CD14-positive monocyte (primary cell): ENCODE results near the gene PFDN2. TPM values are rescaled to one million over a fixed set of nuclear protein-coding genes. Genes with fewer than 3 reads are reported as not detected.

Experiments used
- DNase-seq, 3 donors: peaks; one replicate each; pipeline ENCODE4 v3.0.0-alpha.2; 2011 to 2022
- H2AFZ ChIP-seq: 2 replicates; pipeline ENCODE4 v1.6.0; 2012; ENCODE audit warnings: mild to moderate bottlenecking, low read depth, low read length, inconsistent platforms; ENCODE audit not compliant: insufficient read depth, poor library complexity, severe bottlenecking
- H3K27ac ChIP-seq, 2 donors: 1 replicate in 1 of 2; 2 replicates in 1 of 2; pipeline ENCODE4 v1.5.1; 2012 to 2013; ENCODE audit warnings: low read length in 2 of 2, control low read depth in 1 of 2, inconsistent platforms in 1 of 2, low read depth in 1 of 2, mild to moderate bottlenecking in 1 of 2
- H3K27me3 ChIP-seq, 2 donors: one replicate each; pipeline versions ENCODE4 v1.6.0 to v1.6.1; 2011 to 2013; ENCODE audit warnings: low read length in 2 of 2; ENCODE audit not compliant: control insufficient read depth in 2 of 2, insufficient read depth in 2 of 2
- H3K36me3 ChIP-seq, 2 donors: replicated peaks in 1 of 2; 1 replicate in 1 of 2; 2 replicates in 1 of 2; pipeline versions ENCODE4 v1.5.1 to v1.6.1; 2012 to 2013; ENCODE audit warnings: low read length in 2 of 2, control low read depth in 1 of 2, inconsistent platforms in 1 of 2, mild to moderate bottlenecking in 1 of 2; ENCODE audit not compliant: insufficient read depth in 2 of 2, control insufficient read depth in 1 of 2
- H3K4me1 ChIP-seq, 2 donors: 1 replicate in 1 of 2; 2 replicates in 1 of 2; pipeline versions ENCODE4 v1.5.1 to v1.6.1; 2012 to 2013; ENCODE audit warnings: low read length in 2 of 2, control low read depth in 1 of 2, inconsistent platforms in 1 of 2, mild to moderate bottlenecking in 1 of 2, moderate library complexity in 1 of 2; ENCODE audit not compliant: insufficient read depth in 2 of 2, control insufficient read depth in 1 of 2
- H3K4me2 ChIP-seq: replicated peaks from 2 replicates; pipeline ENCODE3; 2012; ENCODE audit warnings: low read length, moderate library complexity, mild to moderate bottlenecking; ENCODE audit not compliant: poor library complexity, severe bottlenecking; ENCODE audit errors: extremely low read depth
- H3K4me3 ChIP-seq, 3 experiments: fragments of 200-600 bp in 1 of 3; sonication (generic) in 1 of 3; replicated peaks in 1 of 3; 1 replicate in 2 of 3; 2 replicates in 1 of 3; pipeline ENCODE4 v1.5.1; 2011 to 2013; ENCODE audit warnings: low read length in 3 of 3, mild to moderate bottlenecking in 3 of 3, control low read depth in 2 of 3, low read depth in 2 of 3, inconsistent platforms in 1 of 3, moderate library complexity in 1 of 3
- H3K79me2 ChIP-seq: 2 replicates; pipeline ENCODE4 v1.6.0; 2012; ENCODE audit warnings: mild to moderate bottlenecking, control low read depth, inconsistent platforms, low read length, moderate library complexity; ENCODE audit not compliant: insufficient read depth
- H3K9ac ChIP-seq: 2 replicates; pipeline ENCODE4 v1.6.0; 2017; ENCODE audit warnings: low read length, mild to moderate bottlenecking; ENCODE audit not compliant: insufficient read depth, poor library complexity, severe bottlenecking
- H3K9me3 ChIP-seq, 2 donors: replicated peaks in 1 of 2; 1 replicate in 1 of 2; 2 replicates in 1 of 2; pipeline versions ENCODE4 v1.5.1 to v1.6.1; 2012 to 2013; ENCODE audit warnings: low read length in 2 of 2, control low read depth in 1 of 2; ENCODE audit not compliant: control insufficient read depth in 1 of 2, insufficient read depth in 1 of 2
- H4K20me1 ChIP-seq: 2 replicates; pipeline ENCODE4 v1.6.0; 2012; ENCODE audit warnings: mild to moderate bottlenecking, low read length, control low read depth, moderate library complexity; ENCODE audit not compliant: insufficient read depth
- H3K27ac Mint-ChIP-seq, 7 donors: one replicate each; pipeline ENCODE4 v1.8.0; 2020; ENCODE audit warnings: mild to moderate bottlenecking in 7 of 7, mixed read lengths in 7 of 7, moderate library complexity in 6 of 7, inconsistent platforms in 2 of 7
- H3K27me3 Mint-ChIP-seq, 3 donors: one replicate each; pipeline ENCODE4 v1.8.0; 2021 to 2022; ENCODE audit warnings: low read depth in 3 of 3, mild to moderate bottlenecking in 3 of 3, mixed read lengths in 3 of 3, moderate library complexity in 3 of 3, inconsistent platforms in 1 of 3
- H3K36me3 Mint-ChIP-seq, 2 donors: one replicate each; pipeline ENCODE4 v1.8.0; 2020; ENCODE audit warnings: mixed read lengths in 2 of 2, inconsistent platforms in 1 of 2, mild to moderate bottlenecking in 1 of 2
- H3K4me1 Mint-ChIP-seq: one replicate; pipeline ENCODE4 v1.8.0; 2020; ENCODE audit warnings: mild to moderate bottlenecking, mixed read lengths
- H3K4me3 Mint-ChIP-seq, 2 donors: one replicate each; pipeline ENCODE4 v1.8.0; 2020; ENCODE audit warnings: mild to moderate bottlenecking in 2 of 2, mixed read lengths in 2 of 2, moderate library complexity in 1 of 2
- H3K9me3 Mint-ChIP-seq, 7 donors: one replicate each; pipeline ENCODE4 v1.8.0; 2020 to 2022; ENCODE audit warnings: mixed read lengths in 7 of 7, mild to moderate bottlenecking in 6 of 7, moderate library complexity in 6 of 7, inconsistent platforms in 2 of 7
- CTCF ChIP-seq: fragments of 200-600 bp; IDR thresholded peaks from one replicate; pipeline ENCODE4 v1.8.0; 2022; ENCODE audit warnings: antibody characterized with exemption, mild to moderate bottlenecking
- WGBS: methylation state at CpG from one replicate; pipeline ENCODE4 v1.1.5; 2013; ENCODE audit warnings: missing lambda C conversion rate; ENCODE audit not compliant: insufficient coverage; 5-methylcytosine and 5-hydroxymethylcytosine counted together
- intact Hi-C, 2 donors: fragments of 100-400 bp; cut with micrococcal nuclease; formaldehyde crosslinking; loops; one replicate each; pipeline versions ENCODE4 v1.15.0 to v1.15.1; 2023
- polyA plus RNA-seq, 3 donors: library from polyadenylated mRNA; depleted of rRNA in 1 of 3; unstranded in 2 of 3; stranded (reverse) in 1 of 3; fragments of 300-500 nt in 2 of 3; fragments of >200 nt in 1 of 3; fragmentation: Illumina TruSeq in 2 of 3; gene quantifications; 1 replicate in 2 of 3; 2 replicates in 1 of 3; pipeline ENCODE4 v1.2.3, GENCODE V29; 2012 to 2021

PFDN2 gene
- polyA plus RNA-seq, 3 donors = 59.1 to 80.7 (median 65.6) TPM

- H3K79me2 ChIP-seq = no peaks in the 10 kb centered on the region
- no CpG with 5 or more reads among the region's 1 CpG for WGBS
- TF ChIP-seq CTCF = no peak
- H3K4me3 ChIP-seq = no peak overlapping the region
- no peaks in the 10 kb centered on the region for H3K27me3 ChIP-seq
- no peak overlapping the region for H3K4me3 Mint-ChIP-seq
- no peaks in the 10 kb centered on the region for H3K36me3 ChIP-seq
- H3K27ac Mint-ChIP-seq = peak overlapping the region in 6 of 7 donors; percentile 95 to 98 (median 96)
- peaks cover 0 to 3% (median 1%) of the 10 kb centered on the region in 3 donors for H3K27me3 Mint-ChIP-seq
- no peak overlapping the region for H3K4me2 ChIP-seq
- H4K20me1 ChIP-seq = no peaks in the 10 kb centered on the region
- no peaks in the 10 kb centered on the region for H3K9me3 ChIP-seq
- H3K4me1 ChIP-seq = peaks cover 61 to 70% of the 10 kb centered on the region in 2 donors
- peaks cover 7 to 15% of the 10 kb centered on the region in 2 donors for H3K36me3 Mint-ChIP-seq
- no peak overlapping the region for H3K9ac ChIP-seq
- intact Hi-C loops = no loop called here
- no peak for DNase-seq
- H2AFZ ChIP-seq = no peak overlapping the region
- H3K4me1 Mint-ChIP-seq = peaks cover 77% of the 10 kb centered on the region
- H3K27ac ChIP-seq = no peak overlapping the region
- H3K9me3 Mint-ChIP-seq = no peaks in the 10 kb centered on the region
These were observed 33.2 kb downstream of the PFDN2 start for GRCh38 chr1:161084597-161084988.

- 40% methylated on average over 6 of the region's 10 CpGs for WGBS
- peak overlapping the region; percentile 62 to 89 for H3K27ac ChIP-seq
- peak overlapping the region; percentile 29 for H3K4me2 ChIP-seq
- Mint-ChIP-seq H3K36me3 (peaks cover 7 to 15% of the 10 kb centered on the region in 2 donors), H3K27me3 (peaks cover 0 to 3% (median 1%) of the 10 kb centered on the region in 3 donors), H3K27ac (peak overlapping the region; percentile 90 to 98 (median 96)), H3K4me1 (peaks cover 77% of the 10 kb centered on the region), H3K4me3 (peak overlapping the region; percentile 27 to 57), H3K9me3 (no peaks in the 10 kb centered on the region)
- no peaks in the 10 kb centered on the region for H3K9me3 ChIP-seq
- peak in 1 of 3 donors; percentile 21 for DNase-seq
- intact Hi-C loops = loop anchor here in 1 of 2 donors (1.0 to 2.0 kb wide), 2 partner anchors 12 to 13 kb away; no protein-coding TSS in a partner anchor
- H3K27me3 ChIP-seq = no peaks in the 10 kb centered on the region
- TF ChIP-seq CTCF = no peak
- H3K36me3 ChIP-seq = no peaks in the 10 kb centered on the region
- H3K79me2 ChIP-seq = no peaks in the 10 kb centered on the region
- H3K9ac ChIP-seq = peak overlapping the region; percentile 49
- H3K4me1 ChIP-seq = peaks cover 55 to 68% of the 10 kb centered on the region in 2 donors
- no peaks in the 10 kb centered on the region for H4K20me1 ChIP-seq
- peak overlapping the region; percentile 26 for H2AFZ ChIP-seq
- H3K4me3 ChIP-seq = no peak overlapping the region
These were observed 33.9 kb downstream of the PFDN2 start for GRCh38 chr1:161083748-161084596.
